ENCODE results near the gene ERGIC2. TPM values are rescaled to one million over a fixed set of nuclear protein-coding genes. Genes with fewer than 3 reads are reported as not detected.

ERGIC2 gene
- total and polyA plus RNA-seq, 9 of the 15 experiments (the other 6 are each of a cell fraction or from before 2014, with no cell fraction given): 24.1 to 180 (median 75.7) TPM

DNA sequence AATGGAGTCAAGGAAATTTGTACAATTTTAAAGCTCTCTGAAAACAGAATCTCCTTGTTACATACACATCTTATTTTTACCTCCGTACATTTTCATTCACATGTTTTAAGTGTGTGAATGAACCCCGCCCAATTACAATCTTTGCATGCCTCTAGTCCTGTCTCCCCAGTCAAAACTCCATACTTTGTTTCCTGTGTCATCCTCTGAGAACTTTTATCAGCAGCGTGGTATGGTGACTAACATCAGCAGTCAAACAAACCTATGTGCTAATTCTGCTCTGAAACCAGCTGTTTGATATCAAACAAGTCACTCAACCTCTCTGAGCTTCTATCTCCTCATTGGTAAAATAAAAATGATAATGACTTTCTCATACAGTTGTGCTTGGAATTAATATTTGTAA is 15.8 kb upstream of the ERGIC2 start:
- H3K9me1 ChIP-seq (ENCODE audit: control insufficient read depth, insufficient read depth, low read length): no peaks in the 10 kb centered on the region
- H3K9me3 ChIP-seq (replicated peaks; ENCODE audit: control insufficient read depth, insufficient read depth, low read depth, low read length): no peaks in the 10 kb centered on the region
- POLR2A ChIA-PET: no interaction called here
- no peaks in the 10 kb centered on the region for H3K4me1 ChIP-seq (replicated peaks in 1 of 2; ENCODE audit: control insufficient read depth in 2 of 2, insufficient read depth in 2 of 2, low read length in 2 of 2)
- H3K27ac ChIP-seq (ENCODE audit: extremely low read depth, low read depth, low read length): no peak overlapping the region
- 4% methylated on average over 3 of the region's 3 CpGs for WGBS (ENCODE audit: insufficient coverage, low coverage, missing lambda C conversion rate)
- no peak for DNase-seq (ENCODE audit: extremely low read depth in 1 of 4, low spot score in 3 of 4)
- no peaks in the 10 kb centered on the region for H3K27me3 ChIP-seq (ENCODE audit: control insufficient read depth in 2 of 2, insufficient read depth in 2 of 2, low read length in 2 of 2)
- H3K36me3 ChIP-seq (ENCODE audit: control insufficient read depth, insufficient read depth, low read length): no peaks in the 10 kb centered on the region
- H4K20me1 ChIP-seq (replicated peaks; ENCODE audit: control insufficient read depth, insufficient read depth, low read length): no peaks in the 10 kb centered on the region
- H2AFZ ChIP-seq (ENCODE audit: low read depth, low read length): no peak overlapping the region
- H3K4me3 ChIP-seq: no peak overlapping the region
- ATAC-seq: no peak
- no peak overlapping the region for H3K4me2 ChIP-seq (ENCODE audit: insufficient read depth, low read length)
- no peak for FAIRE-seq
- H3K79me2 ChIP-seq (ENCODE audit: control insufficient read depth, insufficient read depth, low read length): no peaks in the 10 kb centered on the region
- CTCF ChIA-PET (ENCODE audit: low intra/inter-chr PET ratio): interaction anchor here (0.6 kb wide), 1 partner anchor 1441 kb away, joined by 3 read pairs; no protein-coding TSS in a partner anchor
- BruUV-seq (replicated peaks): no TSS peak
- no peak overlapping the region for H3K9ac ChIP-seq (ENCODE audit: insufficient read depth in 1 of 2, low read depth in 2 of 2, low read length in 2 of 2)
- intact Hi-C loops (cut with micrococcal nuclease): no loop called here
- in situ Hi-C loops (cut with MboI): no loop called here
- no peak for TF ChIP-seq NCOA1 (IDR thresholded peaks at IDR 0.05; ENCODE audit: low read depth)
- peak; percentile 24 for TF ChIP-seq RBM25 (IDR thresholded peaks at IDR 0.05; ENCODE audit: low read depth, low read length, severe bottlenecking)
- TF ChIP-seq, protein P1, sequence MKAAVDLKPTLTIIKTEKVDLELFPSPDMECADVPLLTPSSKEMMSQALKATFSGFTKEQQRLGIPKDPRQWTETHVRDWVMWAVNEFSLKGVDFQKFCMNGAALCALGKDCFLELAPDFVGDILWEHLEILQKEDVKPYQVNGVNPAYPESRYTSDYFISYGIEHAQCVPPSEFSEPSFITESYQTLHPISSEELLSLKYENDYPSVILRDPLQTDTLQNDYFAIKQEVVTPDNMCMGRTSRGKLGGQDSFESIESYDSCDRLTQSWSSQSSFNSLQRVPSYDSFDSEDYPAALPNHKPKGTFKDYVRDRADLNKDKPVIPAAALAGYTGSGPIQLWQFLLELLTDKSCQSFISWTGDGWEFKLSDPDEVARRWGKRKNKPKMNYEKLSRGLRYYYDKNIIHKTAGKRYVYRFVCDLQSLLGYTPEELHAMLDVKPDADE (conservative IDR thresholded peaks at IDR 0.05; ENCODE audit: control insufficient read depth, low read depth, low read length): no peak
- peak; percentile 52 for TF ChIP-seq FOSL1 (tag; conservative IDR thresholded peaks at IDR 0.05)
- TF ChIP-seq ZFP36 (IDR thresholded peaks at IDR 0.05; ENCODE audit: low read depth, low read length, partially characterized antibody): peak; percentile 22
- TF ChIP-seq, protein P2, sequence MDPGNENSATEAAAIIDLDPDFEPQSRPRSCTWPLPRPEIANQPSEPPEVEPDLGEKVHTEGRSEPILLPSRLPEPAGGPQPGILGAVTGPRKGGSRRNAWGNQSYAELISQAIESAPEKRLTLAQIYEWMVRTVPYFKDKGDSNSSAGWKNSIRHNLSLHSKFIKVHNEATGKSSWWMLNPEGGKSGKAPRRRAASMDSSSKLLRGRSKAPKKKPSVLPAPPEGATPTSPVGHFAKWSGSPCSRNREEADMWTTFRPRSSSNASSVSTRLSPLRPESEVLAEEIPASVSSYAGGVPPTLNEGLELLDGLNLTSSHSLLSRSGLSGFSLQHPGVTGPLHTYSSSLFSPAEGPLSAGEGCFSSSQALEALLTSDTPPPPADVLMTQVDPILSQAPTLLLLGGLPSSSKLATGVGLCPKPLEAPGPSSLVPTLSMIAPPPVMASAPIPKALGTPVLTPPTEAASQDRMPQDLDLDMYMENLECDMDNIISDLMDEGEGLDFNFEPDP (CRISPR knock-in tag; IDR thresholded peaks at IDR 0.05): no peak
- TF ChIP-seq PHF21A (IDR thresholded peaks at IDR 0.05; ENCODE audit: borderline replicate concordance, low read depth): no peak
- TF ChIP-seq, protein P3, sequence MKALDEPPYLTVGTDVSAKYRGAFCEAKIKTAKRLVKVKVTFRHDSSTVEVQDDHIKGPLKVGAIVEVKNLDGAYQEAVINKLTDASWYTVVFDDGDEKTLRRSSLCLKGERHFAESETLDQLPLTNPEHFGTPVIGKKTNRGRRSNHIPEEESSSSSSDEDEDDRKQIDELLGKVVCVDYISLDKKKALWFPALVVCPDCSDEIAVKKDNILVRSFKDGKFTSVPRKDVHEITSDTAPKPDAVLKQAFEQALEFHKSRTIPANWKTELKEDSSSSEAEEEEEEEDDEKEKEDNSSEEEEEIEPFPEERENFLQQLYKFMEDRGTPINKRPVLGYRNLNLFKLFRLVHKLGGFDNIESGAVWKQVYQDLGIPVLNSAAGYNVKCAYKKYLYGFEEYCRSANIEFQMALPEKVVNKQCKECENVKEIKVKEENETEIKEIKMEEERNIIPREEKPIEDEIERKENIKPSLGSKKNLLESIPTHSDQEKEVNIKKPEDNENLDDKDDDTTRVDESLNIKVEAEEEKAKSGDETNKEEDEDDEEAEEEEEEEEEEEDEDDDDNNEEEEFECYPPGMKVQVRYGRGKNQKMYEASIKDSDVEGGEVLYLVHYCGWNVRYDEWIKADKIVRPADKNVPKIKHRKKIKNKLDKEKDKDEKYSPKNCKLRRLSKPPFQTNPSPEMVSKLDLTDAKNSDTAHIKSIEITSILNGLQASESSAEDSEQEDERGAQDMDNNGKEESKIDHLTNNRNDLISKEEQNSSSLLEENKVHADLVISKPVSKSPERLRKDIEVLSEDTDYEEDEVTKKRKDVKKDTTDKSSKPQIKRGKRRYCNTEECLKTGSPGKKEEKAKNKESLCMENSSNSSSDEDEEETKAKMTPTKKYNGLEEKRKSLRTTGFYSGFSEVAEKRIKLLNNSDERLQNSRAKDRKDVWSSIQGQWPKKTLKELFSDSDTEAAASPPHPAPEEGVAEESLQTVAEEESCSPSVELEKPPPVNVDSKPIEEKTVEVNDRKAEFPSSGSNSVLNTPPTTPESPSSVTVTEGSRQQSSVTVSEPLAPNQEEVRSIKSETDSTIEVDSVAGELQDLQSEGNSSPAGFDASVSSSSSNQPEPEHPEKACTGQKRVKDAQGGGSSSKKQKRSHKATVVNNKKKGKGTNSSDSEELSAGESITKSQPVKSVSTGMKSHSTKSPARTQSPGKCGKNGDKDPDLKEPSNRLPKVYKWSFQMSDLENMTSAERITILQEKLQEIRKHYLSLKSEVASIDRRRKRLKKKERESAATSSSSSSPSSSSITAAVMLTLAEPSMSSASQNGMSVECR (CRISPR knock-in tag; IDR thresholded peaks at IDR 0.05): no peak
- no peak for TF ChIP-seq CHD2 (IDR thresholded peaks at IDR 0.05; ENCODE audit: low read depth, low read length)
- TF ChIP-seq, protein P4, sequence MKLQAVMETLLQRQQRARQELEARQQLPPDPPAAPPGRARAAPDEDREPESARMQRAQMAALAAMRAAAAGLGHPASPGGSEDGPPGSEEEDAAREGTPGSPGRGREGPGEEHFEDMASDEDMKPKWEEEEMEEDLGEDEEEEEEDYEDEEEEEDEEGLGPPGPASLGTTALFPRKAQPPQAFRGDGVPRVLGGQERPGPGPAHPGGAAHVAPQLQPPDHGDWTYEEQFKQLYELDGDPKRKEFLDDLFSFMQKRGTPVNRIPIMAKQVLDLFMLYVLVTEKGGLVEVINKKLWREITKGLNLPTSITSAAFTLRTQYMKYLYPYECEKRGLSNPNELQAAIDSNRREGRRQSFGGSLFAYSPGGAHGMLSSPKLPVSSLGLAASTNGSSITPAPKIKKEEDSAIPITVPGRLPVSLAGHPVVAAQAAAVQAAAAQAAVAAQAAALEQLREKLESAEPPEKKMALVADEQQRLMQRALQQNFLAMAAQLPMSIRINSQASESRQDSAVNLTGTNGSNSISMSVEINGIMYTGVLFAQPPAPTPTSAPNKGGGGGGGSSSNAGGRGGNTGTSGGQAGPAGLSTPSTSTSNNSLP (IDR thresholded peaks at IDR 0.05; ENCODE audit: borderline replicate concordance, low read depth, low read length): no peak
